ENCODE data around the gene LGI1.

DNA sequence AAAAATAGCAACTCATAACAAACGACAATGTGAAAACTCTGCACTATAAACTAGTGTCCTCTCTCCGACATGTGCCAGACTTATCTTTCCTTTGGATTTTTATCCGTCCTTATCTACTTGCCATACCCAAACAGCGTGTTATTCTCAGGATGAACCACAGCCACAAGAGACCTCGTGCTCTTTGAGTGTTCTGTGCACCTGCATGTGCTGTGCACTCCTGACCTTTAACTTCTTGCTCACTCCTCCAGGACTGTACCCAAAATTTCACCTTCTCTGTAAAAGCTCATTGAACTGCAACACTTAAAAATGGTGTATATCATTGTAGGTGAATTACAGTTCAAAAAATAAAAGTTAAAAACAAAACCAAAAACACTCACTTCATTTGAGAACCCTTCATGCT lies 78.0 kb downstream of the LGI1 start:
- no peak for TF ChIP-seq CTCF (IDR thresholded peaks at IDR 0.05; ENCODE audit: poor library complexity, severe bottlenecking)
- TF ChIP-seq, protein P1, sequence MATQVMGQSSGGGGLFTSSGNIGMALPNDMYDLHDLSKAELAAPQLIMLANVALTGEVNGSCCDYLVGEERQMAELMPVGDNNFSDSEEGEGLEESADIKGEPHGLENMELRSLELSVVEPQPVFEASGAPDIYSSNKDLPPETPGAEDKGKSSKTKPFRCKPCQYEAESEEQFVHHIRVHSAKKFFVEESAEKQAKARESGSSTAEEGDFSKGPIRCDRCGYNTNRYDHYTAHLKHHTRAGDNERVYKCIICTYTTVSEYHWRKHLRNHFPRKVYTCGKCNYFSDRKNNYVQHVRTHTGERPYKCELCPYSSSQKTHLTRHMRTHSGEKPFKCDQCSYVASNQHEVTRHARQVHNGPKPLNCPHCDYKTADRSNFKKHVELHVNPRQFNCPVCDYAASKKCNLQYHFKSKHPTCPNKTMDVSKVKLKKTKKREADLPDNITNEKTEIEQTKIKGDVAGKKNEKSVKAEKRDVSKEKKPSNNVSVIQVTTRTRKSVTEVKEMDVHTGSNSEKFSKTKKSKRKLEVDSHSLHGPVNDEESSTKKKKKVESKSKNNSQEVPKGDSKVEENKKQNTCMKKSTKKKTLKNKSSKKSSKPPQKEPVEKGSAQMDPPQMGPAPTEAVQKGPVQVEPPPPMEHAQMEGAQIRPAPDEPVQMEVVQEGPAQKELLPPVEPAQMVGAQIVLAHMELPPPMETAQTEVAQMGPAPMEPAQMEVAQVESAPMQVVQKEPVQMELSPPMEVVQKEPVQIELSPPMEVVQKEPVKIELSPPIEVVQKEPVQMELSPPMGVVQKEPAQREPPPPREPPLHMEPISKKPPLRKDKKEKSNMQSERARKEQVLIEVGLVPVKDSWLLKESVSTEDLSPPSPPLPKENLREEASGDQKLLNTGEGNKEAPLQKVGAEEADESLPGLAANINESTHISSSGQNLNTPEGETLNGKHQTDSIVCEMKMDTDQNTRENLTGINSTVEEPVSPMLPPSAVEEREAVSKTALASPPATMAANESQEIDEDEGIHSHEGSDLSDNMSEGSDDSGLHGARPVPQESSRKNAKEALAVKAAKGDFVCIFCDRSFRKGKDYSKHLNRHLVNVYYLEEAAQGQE (IDR thresholded peaks at IDR 0.05; ENCODE audit: borderline replicate concordance), result no peak
- TF ChIP-seq POLR2AphosphoS5 (IDR thresholded peaks at IDR 0.05), result no peak
